Measurements from ENCODE around the gene PVR. TPM values are rescaled to one million over a fixed set of nuclear protein-coding genes. Genes with fewer than 3 reads are reported as not detected.

PVR gene
- total RNA-seq, 1 experiment from 2014 or later, result 15.0 TPM

DNA sequence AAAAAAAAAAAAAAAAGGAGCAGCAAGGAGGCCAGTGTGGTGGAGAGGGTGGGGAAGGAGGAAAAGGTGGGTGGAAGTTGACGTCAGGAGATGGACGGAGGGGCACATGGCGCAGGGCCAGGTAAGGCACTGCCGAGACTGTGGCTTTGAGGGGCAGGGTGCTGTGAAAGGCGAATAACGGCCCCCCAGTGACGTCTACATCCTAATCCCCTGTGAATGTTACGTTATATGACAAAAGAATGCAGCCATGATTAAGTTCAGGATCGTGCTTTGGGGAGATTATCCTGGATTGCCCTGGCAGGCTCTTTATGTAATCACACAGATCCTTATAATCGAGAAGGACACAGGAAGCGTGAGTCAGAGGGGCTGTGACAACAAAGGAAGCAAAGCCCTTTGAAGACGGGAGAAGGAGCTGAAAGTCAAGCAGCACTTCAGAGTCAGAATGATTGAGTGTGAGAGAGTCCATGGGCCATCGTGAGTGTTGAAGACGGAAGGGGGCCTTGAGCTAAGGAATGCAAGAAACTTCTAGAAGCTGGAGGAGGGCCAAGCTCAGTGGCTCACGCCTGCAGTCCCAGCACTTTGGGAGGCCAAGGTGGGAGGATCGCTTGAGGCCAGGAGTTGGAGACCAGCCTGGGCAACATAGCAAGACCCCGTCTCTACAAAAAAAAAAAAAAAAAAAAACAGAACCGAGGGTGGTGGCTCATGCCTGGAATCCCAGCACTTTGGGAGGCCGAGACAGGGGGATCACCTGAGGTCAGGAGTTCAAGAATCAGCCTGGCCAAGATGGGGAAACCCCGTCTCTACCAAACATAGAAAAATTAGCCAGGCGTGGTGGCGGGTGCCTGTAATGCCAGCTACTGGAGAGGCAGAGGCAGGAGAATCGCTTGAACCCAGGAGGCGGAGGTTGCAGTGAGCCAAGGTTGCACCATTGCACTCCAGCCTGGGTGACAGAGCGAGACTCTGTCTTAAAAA lies 41.5 kb downstream of the PVR start:
- no peaks in the 10 kb centered on the region for H3K9me3 Mint-ChIP-seq
- no peaks in the 10 kb centered on the region; the same call in 1 of the 2 replicates for H3K27me3 Mint-ChIP-seq (ENCODE audit: low read depth)
- ChIA-PET POLR2A (interaction anchor here (0.6 to 0.7 kb wide), 2 partner anchors 187 to 691 kb away, joined by 4 to 6 read pairs; no protein-coding TSS in a partner anchor), CTCF (interaction anchor here (0.6 to 1.7 kb wide), 4 partner anchors 33 to 114 kb away, joined by 3 to 11 read pairs (median 7); no protein-coding TSS in a partner anchor)
- peaks cover 12% of the 10 kb centered on the region for H3K4me1 Mint-ChIP-seq
- no peak for ATAC-seq
- no peak overlapping the region for H3K4me3 Mint-ChIP-seq
- peak overlapping the region; percentile 25; the same call in 1 of the 2 replicates for H3K27ac Mint-ChIP-seq
- no peaks in the 10 kb centered on the region for H3K36me3 Mint-ChIP-seq
- TF ChIP-seq, protein P1, sequence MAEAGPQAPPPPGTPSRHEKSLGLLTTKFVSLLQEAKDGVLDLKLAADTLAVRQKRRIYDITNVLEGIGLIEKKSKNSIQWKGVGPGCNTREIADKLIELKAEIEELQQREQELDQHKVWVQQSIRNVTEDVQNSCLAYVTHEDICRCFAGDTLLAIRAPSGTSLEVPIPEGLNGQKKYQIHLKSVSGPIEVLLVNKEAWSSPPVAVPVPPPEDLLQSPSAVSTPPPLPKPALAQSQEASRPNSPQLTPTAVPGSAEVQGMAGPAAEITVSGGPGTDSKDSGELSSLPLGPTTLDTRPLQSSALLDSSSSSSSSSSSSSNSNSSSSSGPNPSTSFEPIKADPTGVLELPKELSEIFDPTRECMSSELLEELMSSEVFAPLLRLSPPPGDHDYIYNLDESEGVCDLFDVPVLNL (CRISPR knock-in tag; IDR thresholded peaks at IDR 0.05; ENCODE audit: borderline replicate concordance, low read depth), result no peak
- TF ChIP-seq, protein P2, sequence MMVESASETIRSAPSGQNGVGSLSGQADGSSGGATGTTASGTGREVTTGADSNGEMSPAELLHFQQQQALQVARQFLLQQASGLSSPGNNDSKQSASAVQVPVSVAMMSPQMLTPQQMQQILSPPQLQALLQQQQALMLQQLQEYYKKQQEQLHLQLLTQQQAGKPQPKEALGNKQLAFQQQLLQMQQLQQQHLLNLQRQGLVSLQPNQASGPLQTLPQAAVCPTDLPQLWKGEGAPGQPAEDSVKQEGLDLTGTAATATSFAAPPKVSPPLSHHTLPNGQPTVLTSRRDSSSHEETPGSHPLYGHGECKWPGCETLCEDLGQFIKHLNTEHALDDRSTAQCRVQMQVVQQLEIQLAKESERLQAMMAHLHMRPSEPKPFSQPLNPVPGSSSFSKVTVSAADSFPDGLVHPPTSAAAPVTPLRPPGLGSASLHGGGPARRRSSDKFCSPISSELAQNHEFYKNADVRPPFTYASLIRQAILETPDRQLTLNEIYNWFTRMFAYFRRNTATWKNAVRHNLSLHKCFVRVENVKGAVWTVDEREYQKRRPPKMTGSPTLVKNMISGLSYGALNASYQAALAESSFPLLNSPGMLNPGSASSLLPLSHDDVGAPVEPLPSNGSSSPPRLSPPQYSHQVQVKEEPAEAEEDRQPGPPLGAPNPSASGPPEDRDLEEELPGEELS (CRISPR knock-in tag; IDR thresholded peaks at IDR 0.05), result no peak
- TF ChIP-seq GTF2I (CRISPR knock-in tag; conservative IDR thresholded peaks at IDR 0.05) (peak; percentile 64; the same call in 1 of the 2 replicates), ZNF121 (CRISPR knock-in tag; IDR thresholded peaks at IDR 0.05) (peak; percentile 96), ZNF396 (CRISPR knock-in tag; IDR thresholded peaks at IDR 0.05; ENCODE audit: borderline replicate concordance) (no peak), OVOL2 (CRISPR knock-in tag; IDR thresholded peaks at IDR 0.05; ENCODE audit: borderline replicate concordance) (no peak), ELF4 (CRISPR knock-in tag; IDR thresholded peaks at IDR 0.05; ENCODE audit: low read depth) (no peak)
- TF ChIP-seq, protein P3, sequence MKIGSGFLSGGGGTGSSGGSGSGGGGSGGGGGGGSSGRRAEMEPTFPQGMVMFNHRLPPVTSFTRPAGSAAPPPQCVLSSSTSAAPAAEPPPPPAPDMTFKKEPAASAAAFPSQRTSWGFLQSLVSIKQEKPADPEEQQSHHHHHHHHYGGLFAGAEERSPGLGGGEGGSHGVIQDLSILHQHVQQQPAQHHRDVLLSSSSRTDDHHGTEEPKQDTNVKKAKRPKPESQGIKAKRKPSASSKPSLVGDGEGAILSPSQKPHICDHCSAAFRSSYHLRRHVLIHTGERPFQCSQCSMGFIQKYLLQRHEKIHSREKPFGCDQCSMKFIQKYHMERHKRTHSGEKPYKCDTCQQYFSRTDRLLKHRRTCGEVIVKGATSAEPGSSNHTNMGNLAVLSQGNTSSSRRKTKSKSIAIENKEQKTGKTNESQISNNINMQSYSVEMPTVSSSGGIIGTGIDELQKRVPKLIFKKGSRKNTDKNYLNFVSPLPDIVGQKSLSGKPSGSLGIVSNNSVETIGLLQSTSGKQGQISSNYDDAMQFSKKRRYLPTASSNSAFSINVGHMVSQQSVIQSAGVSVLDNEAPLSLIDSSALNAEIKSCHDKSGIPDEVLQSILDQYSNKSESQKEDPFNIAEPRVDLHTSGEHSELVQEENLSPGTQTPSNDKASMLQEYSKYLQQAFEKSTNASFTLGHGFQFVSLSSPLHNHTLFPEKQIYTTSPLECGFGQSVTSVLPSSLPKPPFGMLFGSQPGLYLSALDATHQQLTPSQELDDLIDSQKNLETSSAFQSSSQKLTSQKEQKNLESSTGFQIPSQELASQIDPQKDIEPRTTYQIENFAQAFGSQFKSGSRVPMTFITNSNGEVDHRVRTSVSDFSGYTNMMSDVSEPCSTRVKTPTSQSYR (CRISPR knock-in tag; IDR thresholded peaks at IDR 0.05), result no peak
- TF ChIP-seq, protein P4, sequence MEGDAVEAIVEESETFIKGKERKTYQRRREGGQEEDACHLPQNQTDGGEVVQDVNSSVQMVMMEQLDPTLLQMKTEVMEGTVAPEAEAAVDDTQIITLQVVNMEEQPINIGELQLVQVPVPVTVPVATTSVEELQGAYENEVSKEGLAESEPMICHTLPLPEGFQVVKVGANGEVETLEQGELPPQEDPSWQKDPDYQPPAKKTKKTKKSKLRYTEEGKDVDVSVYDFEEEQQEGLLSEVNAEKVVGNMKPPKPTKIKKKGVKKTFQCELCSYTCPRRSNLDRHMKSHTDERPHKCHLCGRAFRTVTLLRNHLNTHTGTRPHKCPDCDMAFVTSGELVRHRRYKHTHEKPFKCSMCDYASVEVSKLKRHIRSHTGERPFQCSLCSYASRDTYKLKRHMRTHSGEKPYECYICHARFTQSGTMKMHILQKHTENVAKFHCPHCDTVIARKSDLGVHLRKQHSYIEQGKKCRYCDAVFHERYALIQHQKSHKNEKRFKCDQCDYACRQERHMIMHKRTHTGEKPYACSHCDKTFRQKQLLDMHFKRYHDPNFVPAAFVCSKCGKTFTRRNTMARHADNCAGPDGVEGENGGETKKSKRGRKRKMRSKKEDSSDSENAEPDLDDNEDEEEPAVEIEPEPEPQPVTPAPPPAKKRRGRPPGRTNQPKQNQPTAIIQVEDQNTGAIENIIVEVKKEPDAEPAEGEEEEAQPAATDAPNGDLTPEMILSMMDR (IDR thresholded peaks at IDR 0.05), result no peak
- DNase-seq (ENCODE audit: low spot score), result no peak

DNA sequence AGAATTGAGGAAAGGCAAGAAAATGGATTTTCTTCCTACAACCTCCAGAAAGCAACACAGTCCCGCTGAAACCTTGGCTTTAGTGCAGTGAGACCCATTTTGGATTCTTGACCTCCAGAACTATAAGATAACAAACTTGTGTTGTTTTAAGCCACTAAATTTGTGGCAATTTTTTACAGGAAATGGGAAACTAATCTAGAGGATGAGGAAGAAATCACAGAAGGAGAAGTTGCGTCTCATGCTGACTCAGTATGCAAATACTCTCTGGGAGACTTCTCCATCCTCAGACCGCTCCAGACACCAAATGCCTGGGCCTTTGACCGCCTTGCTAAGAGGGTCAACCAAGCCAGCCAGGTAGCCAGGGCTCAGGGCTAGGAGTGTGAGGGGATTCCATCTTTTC lies 42.2 kb downstream of the PVR start:
- DNase-seq (ENCODE audit: low spot score) (no peak), ATAC-seq (no peak)
- peaks cover 12% of the 10 kb centered on the region for H3K4me1 Mint-ChIP-seq
- no peaks in the 10 kb centered on the region for H3K36me3 Mint-ChIP-seq
- no peak overlapping the region for H3K27ac Mint-ChIP-seq
- ChIA-PET POLR2A (no interaction called here), CTCF (interaction anchor here (0.6 to 1.8 kb wide), 4 partner anchors 32 to 535 kb away, joined by 3 to 11 read pairs (median 5); no protein-coding TSS in a partner anchor)
- no peaks in the 10 kb centered on the region; the same call in 1 of the 2 replicates for H3K27me3 Mint-ChIP-seq (ENCODE audit: low read depth)
- H3K4me3 Mint-ChIP-seq, result no peak overlapping the region
- no peaks in the 10 kb centered on the region for H3K9me3 Mint-ChIP-seq
- TF ChIP-seq NR2C2 (CRISPR knock-in tag; IDR thresholded peaks at IDR 0.05) (no peak), KAT7 (CRISPR knock-in tag; IDR thresholded peaks at IDR 0.05; ENCODE audit: borderline replicate concordance) (no peak), NR1H2 (CRISPR knock-in tag; IDR thresholded peaks at IDR 0.05) (no peak), FOXP1 (CRISPR knock-in tag; IDR thresholded peaks at IDR 0.05; ENCODE audit: borderline replicate concordance) (no peak), JUN (CRISPR knock-in tag; IDR thresholded peaks at IDR 0.05) (no peak), ATF1 (CRISPR knock-in tag; IDR thresholded peaks at IDR 0.05) (no peak)
- TF ChIP-seq, protein P5, sequence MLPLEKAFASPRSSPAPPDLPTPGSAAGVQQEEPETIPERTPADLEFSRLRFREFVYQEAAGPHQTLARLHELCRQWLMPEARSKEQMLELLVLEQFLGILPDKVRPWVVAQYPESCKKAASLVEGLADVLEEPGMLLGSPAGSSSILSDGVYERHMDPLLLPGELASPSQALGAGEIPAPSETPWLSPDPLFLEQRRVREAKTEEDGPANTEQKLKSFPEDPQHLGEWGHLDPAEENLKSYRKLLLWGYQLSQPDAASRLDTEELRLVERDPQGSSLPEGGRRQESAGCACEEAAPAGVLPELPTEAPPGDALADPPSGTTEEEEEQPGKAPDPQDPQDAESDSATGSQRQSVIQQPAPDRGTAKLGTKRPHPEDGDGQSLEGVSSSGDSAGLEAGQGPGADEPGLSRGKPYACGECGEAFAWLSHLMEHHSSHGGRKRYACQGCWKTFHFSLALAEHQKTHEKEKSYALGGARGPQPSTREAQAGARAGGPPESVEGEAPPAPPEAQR (CRISPR knock-in tag; IDR thresholded peaks at IDR 0.05), result no peak
- TF ChIP-seq, protein P6, sequence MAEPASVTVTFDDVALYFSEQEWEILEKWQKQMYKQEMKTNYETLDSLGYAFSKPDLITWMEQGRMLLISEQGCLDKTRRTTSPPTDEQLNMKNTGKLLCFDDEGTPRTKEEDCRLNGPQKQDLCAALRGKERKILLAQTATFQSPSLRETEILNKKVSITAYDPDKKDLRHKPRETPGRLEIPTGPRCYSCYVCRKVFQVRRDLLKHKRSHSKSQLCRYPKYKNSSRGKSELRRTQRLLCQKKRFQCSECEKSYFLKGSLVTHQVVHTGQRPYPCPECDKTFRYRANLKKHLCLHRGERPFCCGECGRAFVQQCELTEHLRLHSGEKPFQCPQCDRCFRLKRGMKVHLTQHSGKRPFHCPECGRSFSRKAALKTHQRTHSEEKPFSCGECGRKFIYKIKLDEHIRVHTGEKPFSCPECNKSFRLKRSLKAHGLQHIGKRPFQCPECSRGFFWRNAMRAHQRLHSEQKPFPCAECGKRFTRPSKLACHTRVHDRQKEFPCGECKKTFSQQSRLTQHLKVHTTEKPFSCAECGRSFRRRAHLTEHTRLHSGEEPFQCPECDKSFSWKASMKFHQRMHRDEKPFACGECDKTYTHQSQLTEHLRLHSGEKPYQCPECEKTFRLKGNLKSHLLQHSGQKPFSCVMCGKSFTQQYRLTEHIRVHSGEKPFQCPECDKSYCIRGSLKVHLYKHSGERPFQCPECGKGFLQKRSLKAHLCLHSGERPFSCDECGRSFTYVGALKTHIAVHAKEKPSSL (CRISPR knock-in tag; conservative IDR thresholded peaks at IDR 0.05), result no peak
- TF ChIP-seq, protein P7, sequence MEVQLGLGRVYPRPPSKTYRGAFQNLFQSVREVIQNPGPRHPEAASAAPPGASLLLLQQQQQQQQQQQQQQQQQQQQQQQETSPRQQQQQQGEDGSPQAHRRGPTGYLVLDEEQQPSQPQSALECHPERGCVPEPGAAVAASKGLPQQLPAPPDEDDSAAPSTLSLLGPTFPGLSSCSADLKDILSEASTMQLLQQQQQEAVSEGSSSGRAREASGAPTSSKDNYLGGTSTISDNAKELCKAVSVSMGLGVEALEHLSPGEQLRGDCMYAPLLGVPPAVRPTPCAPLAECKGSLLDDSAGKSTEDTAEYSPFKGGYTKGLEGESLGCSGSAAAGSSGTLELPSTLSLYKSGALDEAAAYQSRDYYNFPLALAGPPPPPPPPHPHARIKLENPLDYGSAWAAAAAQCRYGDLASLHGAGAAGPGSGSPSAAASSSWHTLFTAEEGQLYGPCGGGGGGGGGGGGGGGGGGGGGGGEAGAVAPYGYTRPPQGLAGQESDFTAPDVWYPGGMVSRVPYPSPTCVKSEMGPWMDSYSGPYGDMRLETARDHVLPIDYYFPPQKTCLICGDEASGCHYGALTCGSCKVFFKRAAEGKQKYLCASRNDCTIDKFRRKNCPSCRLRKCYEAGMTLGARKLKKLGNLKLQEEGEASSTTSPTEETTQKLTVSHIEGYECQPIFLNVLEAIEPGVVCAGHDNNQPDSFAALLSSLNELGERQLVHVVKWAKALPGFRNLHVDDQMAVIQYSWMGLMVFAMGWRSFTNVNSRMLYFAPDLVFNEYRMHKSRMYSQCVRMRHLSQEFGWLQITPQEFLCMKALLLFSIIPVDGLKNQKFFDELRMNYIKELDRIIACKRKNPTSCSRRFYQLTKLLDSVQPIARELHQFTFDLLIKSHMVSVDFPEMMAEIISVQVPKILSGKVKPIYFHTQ (CRISPR knock-in tag; IDR thresholded peaks at IDR 0.05), result no peak
